H1 (cell line): Measurements from ENCODE around the gene ESR1. TPM values are rescaled to one million over a fixed set of nuclear protein-coding genes. Genes with fewer than 3 reads are reported as not detected.

Experiments
- CTCF ChIA-PET: fragments of 300-600 bp; sonication (Branson Sonifier 250); formaldehyde crosslinking; loops from one replicate; lab custom pipeline; 2021; ENCODE audit not compliant: partially characterized antibody; lab: Charles Lee
- POLR2A ChIA-PET: fragments of 300-600 bp; sonication (Branson Sonifier 250); formaldehyde crosslinking; loops from one replicate; lab custom pipeline; 2021; ENCODE audit warnings: inconsistent platforms; ENCODE audit not compliant: partially characterized antibody; lab: Charles Lee
- DNase-seq, 2 experiments: peaks; one replicate each; pipeline versions ENCODE4 v3.0.0 to v3.0.0-alpha.2; 2010 to 2022; ENCODE audit warnings: low spot score in 2 of 2, low read depth in 1 of 2, mixed read lengths in 1 of 2
- FAIRE-seq: peaks from 2 replicates; lab custom pipeline; 2011; peaks lifted over from hg19 to GRCh38; lab: Jason Lieb, UNC
- H2AFZ ChIP-seq: 2 replicates; pipeline ENCODE4 v1.8.1; 2012; ENCODE audit warnings: low read length, inconsistent platforms
- H2AK5ac ChIP-seq: 2 replicates; pipeline ENCODE4 v1.6.1; 2013; ENCODE audit warnings: low read depth, low read length
- H2BK120ac ChIP-seq: replicated peaks from 2 replicates; pipeline ENCODE3; 2013; ENCODE audit warnings: low read depth, low read length, inconsistent platforms
- H2BK12ac ChIP-seq: 2 replicates; pipeline ENCODE4 v1.6.1; 2013; ENCODE audit warnings: low read depth, low read length
- H2BK15ac ChIP-seq: 2 replicates; pipeline ENCODE4 v1.6.1; 2013; ENCODE audit warnings: low read length
- H2BK20ac ChIP-seq: 2 replicates; pipeline ENCODE4 v1.6.1; 2013; ENCODE audit warnings: low read length
- H2BK5ac ChIP-seq: 2 replicates; pipeline ENCODE4 v1.6.1; 2013; ENCODE audit warnings: low read depth, low read length
- H3K14ac ChIP-seq: 2 replicates; pipeline ENCODE4 v1.6.1; 2013; ENCODE audit warnings: inconsistent platforms; ENCODE audit not compliant: insufficient read length
- H3K18ac ChIP-seq: 2 replicates; pipeline ENCODE4 v1.6.1; 2013; ENCODE audit warnings: low read length; ENCODE audit errors: extremely low read depth
- H3K23ac ChIP-seq: 2 replicates; pipeline ENCODE4 v1.6.1; 2013; ENCODE audit warnings: inconsistent platforms; ENCODE audit not compliant: insufficient read length
- H3K23me2 ChIP-seq: 2 replicates; pipeline ENCODE4 v1.6.1; 2013; ENCODE audit warnings: low read depth, low read length
- H3K27ac ChIP-seq: 2 replicates; pipeline ENCODE4 v1.6.1; 2011; ENCODE audit warnings: low read depth, low read length, inconsistent platforms
- H3K27me3 ChIP-seq, 4 experiments: replicated peaks in 1 of 4; 1 replicate in 1 of 4; 2 replicates in 3 of 4; pipeline versions ENCODE4 v1.6.1 to v1.8.1; 2011 to 2013; ENCODE audit warnings: low read length in 3 of 4, mild to moderate bottlenecking in 3 of 4, inconsistent platforms in 2 of 4, mixed read lengths in 2 of 4, moderate library complexity in 1 of 4; ENCODE audit not compliant: control insufficient read depth in 3 of 4, insufficient read depth in 3 of 4; ENCODE audit errors: extremely low read depth in 1 of 4
- H3K36me3 ChIP-seq, 4 experiments: 2 replicates each; pipeline versions ENCODE4 v1.6.1 to v1.8.1; 2011 to 2013; ENCODE audit warnings: mild to moderate bottlenecking in 4 of 4, low read length in 3 of 4, moderate library complexity in 2 of 4, control low read depth in 1 of 4, inconsistent platforms in 1 of 4; ENCODE audit not compliant: insufficient read depth in 4 of 4, control insufficient read depth in 2 of 4
- H3K4ac ChIP-seq: replicated peaks from 2 replicates; pipeline ENCODE3; 2013; ENCODE audit warnings: low read length, low read depth, mixed read lengths, inconsistent platforms; ENCODE audit not compliant: insufficient read length
- H3K4me1 ChIP-seq, 4 experiments: replicated peaks in 1 of 4; 1 replicate in 1 of 4; 2 replicates in 3 of 4; pipeline versions ENCODE4 v1.6.1 to v1.8.1; 2011 to 2013; ENCODE audit warnings: low read length in 3 of 4, inconsistent platforms in 2 of 4, mixed read lengths in 1 of 4; ENCODE audit not compliant: insufficient read depth in 4 of 4, control insufficient read depth in 3 of 4
- H3K4me2 ChIP-seq, 2 experiments: 2 replicates each; pipeline versions ENCODE4 v1.6.1 to v1.8.1; 2011 to 2013; ENCODE audit warnings: low read depth in 2 of 2, low read length in 2 of 2, control low read depth in 1 of 2, inconsistent platforms in 1 of 2, mild to moderate bottlenecking in 1 of 2; ENCODE audit not compliant: insufficient read depth in 1 of 2
- H3K4me3 ChIP-seq, 4 experiments: fragments of 200-600, 300-600 bp in 1 of 4; sonication (generic), shearing (Covaris generic), sonication (Bioruptor Twin) in 1 of 4; 2 replicates each; pipeline versions ENCODE4 v1.5.1 to v1.8.1; 2011 to 2016; ENCODE audit warnings: low read length in 4 of 4, low read depth in 3 of 4, control low read depth in 2 of 4, inconsistent platforms in 2 of 4, mild to moderate bottlenecking in 2 of 4, mixed read lengths in 1 of 4, moderate library complexity in 1 of 4; ENCODE audit not compliant: insufficient read depth in 2 of 4; ENCODE audit errors: extremely low read depth in 1 of 4
- H3K56ac ChIP-seq: replicated peaks from 2 replicates; pipeline ENCODE3; 2013; ENCODE audit warnings: low read depth, mild to moderate bottlenecking, mixed read lengths, low read length, inconsistent platforms; ENCODE audit not compliant: insufficient read length
- H3K79me1 ChIP-seq: 2 replicates; pipeline ENCODE4 v1.6.1; 2013; ENCODE audit warnings: low read depth, low read length, control low read depth
- H3K79me2 ChIP-seq, 2 experiments: 2 replicates each; pipeline versions ENCODE4 v1.6.1 to v1.8.1; 2012 to 2013; ENCODE audit warnings: low read length in 2 of 2, mild to moderate bottlenecking in 2 of 2, inconsistent platforms in 1 of 2; ENCODE audit not compliant: insufficient read depth in 2 of 2, control insufficient read depth in 1 of 2
- H3K9ac ChIP-seq, 4 experiments: replicated peaks in 1 of 4; 1 replicate in 1 of 4; 2 replicates in 3 of 4; pipeline versions ENCODE4 v1.6.1 to v1.8.1; 2011 to 2013; ENCODE audit warnings: low read depth in 3 of 4, low read length in 3 of 4, control low read depth in 2 of 4, mild to moderate bottlenecking in 2 of 4, moderate library complexity in 2 of 4, inconsistent platforms in 1 of 4; ENCODE audit errors: extremely low read depth in 1 of 4
- H3K9me3 ChIP-seq, 2 experiments: 2 replicates each; pipeline versions ENCODE4 v1.6.1 to v1.8.1; 2012 to 2013; ENCODE audit warnings: mild to moderate bottlenecking in 2 of 2, moderate library complexity in 2 of 2, control low read depth in 1 of 2, inconsistent platforms in 1 of 2, low read depth in 1 of 2, low read length in 1 of 2, mixed read lengths in 1 of 2; ENCODE audit not compliant: insufficient read depth in 2 of 2
- H4K20me1 ChIP-seq, 2 experiments: replicated peaks in 1 of 2; 2 replicates each; pipeline versions ENCODE3 to v1.8.1; 2011 to 2013; ENCODE audit warnings: inconsistent platforms in 2 of 2, low read length in 2 of 2, mild to moderate bottlenecking in 1 of 2; ENCODE audit not compliant: insufficient read depth in 2 of 2, control insufficient read depth in 1 of 2
- H4K5ac ChIP-seq: 2 replicates; pipeline ENCODE4 v1.6.1; 2013; ENCODE audit warnings: low read length, low read depth, mixed read lengths, inconsistent platforms; ENCODE audit not compliant: insufficient read length
- H4K8ac ChIP-seq: 2 replicates; pipeline ENCODE4 v1.8.0; 2013; ENCODE audit warnings: mild to moderate bottlenecking, moderate library complexity, low read length, inconsistent platforms; ENCODE audit not compliant: insufficient read depth; ENCODE audit errors: extremely low read depth
- H4K91ac ChIP-seq: replicated peaks from 2 replicates; pipeline ENCODE3; 2013; ENCODE audit warnings: low read length, mixed read lengths, inconsistent platforms; ENCODE audit not compliant: insufficient read length
- ASH2L ChIP-seq: fragments of 200-600, 300-600 bp; sonication (generic); IDR thresholded peaks from one replicate; pipeline ENCODE4 v1.7.1; 2017; ENCODE audit warnings: low read length
- CHD1 ChIP-seq: IDR thresholded peaks from 2 replicates; pipeline ENCODE4 v1.6.1; 2012; ENCODE audit warnings: low read depth, low read length, improper control_type of control experiment
- JUND ChIP-seq: IDR thresholded peaks from 2 replicates; pipeline ENCODE4 v1.6.1; 2011; ENCODE audit warnings: mild to moderate bottlenecking, improper control_type of control experiment, low read length
- MAFK ChIP-seq: IDR thresholded peaks from 2 replicates; pipeline ENCODE4 v1.6.1; 2012; ENCODE audit warnings: low read depth, mild to moderate bottlenecking, improper control_type of control experiment, low read length
- TAF7 ChIP-seq: optimal IDR thresholded peaks from 2 replicates; pipeline ENCODE3; 2011; ENCODE audit warnings: low read depth, mild to moderate bottlenecking, inconsistent platforms, low read length, moderate library complexity, borderline replicate concordance
- TBP ChIP-seq: IDR thresholded peaks from 2 replicates; pipeline ENCODE4 v1.6.1; 2011; ENCODE audit warnings: low read depth, low read length, improper control_type of control experiment
- WGBS, 2 experiments: shearing (Covaris generic) in 1 of 2; methylation state at CpG; one replicate each; pipeline versions ENCODE4 v1.1.6 to v1.1.7; 2013 to 2015; ENCODE audit warnings: low lambda C conversion rate in 2 of 2, mixed read lengths in 2 of 2, inconsistent platforms in 1 of 2, low coverage in 1 of 2, missing lambda C conversion rate in 1 of 2; ENCODE audit not compliant: insufficient replicate concordance in 2 of 2, insufficient coverage in 1 of 2, insufficient read length in 1 of 2; ENCODE audit errors: extremely low coverage in 1 of 2, missing lambda C conversion rate in 1 of 2; 5-methylcytosine and 5-hydroxymethylcytosine counted together
- polyA plus RNA-seq, 7 experiments: library from polyadenylated mRNA; depleted of rRNA in 3 of 7; stranded (reverse) in 5 of 7; unstranded in 2 of 7; fragments of >200 nt in 5 of 7; fragments of 200-250 nt in 2 of 7; gene quantifications; 1 replicate in 5 of 7; 2 replicates in 1 of 7; 4 replicates in 1 of 7; pipeline versions ENCODE4 v1.2.1 to v1.2.3, GENCODE V29; 2011 to 2013; ENCODE audit warnings: missing spikeins in 2 of 7, mixed read lengths in 2 of 7
- total RNA-seq: library from RNA; stranded (reverse); fragmentation: NEBNext Ultra II Directional; extraction: Animal tissue kit (Norgen Biotek cat#: 25700); gene quantifications from 2 replicates; pipeline ENCODE4 v1.2.1, GENCODE V29; 2021

The ESR1 gene
- total and polyA plus RNA-seq, 2 of the 8 experiments (the other 6 are each of a cell fraction or from before 2014, with no cell fraction given): 0.03 to 0.17 TPM

GRCh38 chr6:151974061-151974617 is 166.7 kb downstream of the ESR1 start:
- Histone ChIP-seq H2BK120ac (no peak overlapping the region), H4K5ac (no peak overlapping the region), H4K8ac (no peak overlapping the region), H2BK12ac (no peak overlapping the region), H3K4me1 (no peaks in the 10 kb centered on the region), H3K79me1 (no peaks in the 10 kb centered on the region), H3K4me2 (no peak overlapping the region), H3K18ac (no peak overlapping the region), H4K20me1 (no peaks in the 10 kb centered on the region), H3K23me2 (no peaks in the 10 kb centered on the region)
- CTCF ChIA-PET: interaction anchor here (1.2 kb wide), 1 partner anchor 31 kb away, joined by 3 read pairs; no protein-coding TSS in a partner anchor
- 96% methylated on average over 4 of the region's 4 CpGs; no CpG with 5 or more reads in 1 of the 2 experiments for WGBS, 2 experiments
- TF ChIP-seq CHD1 (no peak), TAF7 (no peak), ASH2L (no peak), MAFK (no peak), JUND (no peak), TBP (no peak)
- TF ChIP-seq, all 59 proteins: peak for 0
- Histone ChIP-seq H3K27me3 (no peaks in the 10 kb centered on the region), H3K9ac (no peak overlapping the region), H3K27ac (no peak overlapping the region), H2AK5ac (no peak overlapping the region), H3K4me3 (no peak overlapping the region), H2BK5ac (no peak overlapping the region), H4K91ac (no peak overlapping the region), H3K79me2 (no peaks in the 10 kb centered on the region), H3K9me3 (no peaks in the 10 kb centered on the region), H3K4ac (no peak overlapping the region), H3K23ac (no peak overlapping the region), H2BK20ac (no peak overlapping the region), H3K56ac (no peak overlapping the region), H3K14ac (no peak overlapping the region), H2AFZ (no peak overlapping the region), H3K36me3 (no peaks in the 10 kb centered on the region), H2BK15ac (no peak overlapping the region)
- FAIRE-seq: no peak
- POLR2A ChIA-PET: no interaction called here
- no peak for DNase-seq
